HG03025 (cell line): ENCODE data around the gene SLC35F1.

Experiments used
- ATAC-seq: cut with Tn5 transposase; IDR thresholded peaks from one replicate; pipeline ENCODE4 v1.9.1; 2021; ENCODE audit warnings: mild to moderate bottlenecking, moderate library complexity; ENCODE audit not compliant: unreplicated experiment, low FRiP score

SLC35F1 gene

GRCh38 chr6:118299457-118299856 lies 392.4 kb downstream of the SLC35F1 start:
- ATAC-seq: no peak

- ATAC-seq: no peak
These were observed 397.3 kb downstream of the SLC35F1 start for GRCh38 chr6:118304321-118304720.

- ATAC-seq: no peak
These were observed 398.0 kb downstream of the SLC35F1 start for GRCh38 chr6:118305081-118305480.

- no peak for ATAC-seq
These were observed 399.6 kb downstream of the SLC35F1 start for GRCh38 chr6:118306392-118307238.

GRCh38 chr6:118307581-118307980 lies 400.5 kb downstream of the SLC35F1 start:
- no peak for ATAC-seq

- ATAC-seq: no peak
These were observed 402.5 kb downstream of the SLC35F1 start for GRCh38 chr6:118309337-118310093.

- ATAC-seq: no peak
These were observed 406.1 kb downstream of the SLC35F1 start for GRCh38 chr6:118313208-118313607.

GRCh38 chr6:118313762-118314161 lies 406.7 kb downstream of the SLC35F1 start:
- ATAC-seq: no peak

GRCh38 chr6:118316796-118317384 lies 409.8 kb downstream of the SLC35F1 start:
- ATAC-seq: no peak

GRCh38 chr6:118317581-118318563 lies 410.8 kb downstream of the SLC35F1 start:
- no peak for ATAC-seq

- ATAC-seq: no peak
These were observed 411.6 kb downstream of the SLC35F1 start for GRCh38 chr6:118318648-118319047.

GRCh38 chr6:118319416-118319815 lies 412.4 kb downstream of the SLC35F1 start:
- no peak for ATAC-seq

- ATAC-seq: no peak
These were observed 413.0 kb downstream of the SLC35F1 start for GRCh38 chr6:118319894-118320649.

- no peak for ATAC-seq
These were observed 413.6 kb downstream of the SLC35F1 start for GRCh38 chr6:118320652-118321051.

- no peak for ATAC-seq
These were observed 417.1 kb downstream of the SLC35F1 start for GRCh38 chr6:118324116-118324515.

GRCh38 chr6:118325220-118325860 lies 418.3 kb downstream of the SLC35F1 start:
- no peak for ATAC-seq

- no peak for ATAC-seq
These were observed 419.6 kb downstream of the SLC35F1 start for GRCh38 chr6:118326712-118327111.

- ATAC-seq: no peak
These were observed 420.2 kb downstream of the SLC35F1 start for GRCh38 chr6:118327237-118327636.

GRCh38 chr6:118333772-118334171 lies 426.7 kb downstream of the SLC35F1 start:
- ATAC-seq: no peak
